Inflammatory macrophage treated with lipopolysaccharide for 1 hour (primary cell): ENCODE measurements around the gene CHRD.
"Not testable (repeated sequence)": the region's sequence is repeated elsewhere in the genome, so short reads cannot be mapped to it uniquely, and the experiment has no call there.

ENCODE experiments used
- DNase-seq, 2 donors: peaks; one replicate each; pipeline ENCODE4 v3.0.0-alpha.2; 2020 to 2022

Gene CHRD

GRCh38 chr3:184428561-184429175 is 48.8 kb downstream of the CHRD start:
- DNase-seq: no peak

DNA sequence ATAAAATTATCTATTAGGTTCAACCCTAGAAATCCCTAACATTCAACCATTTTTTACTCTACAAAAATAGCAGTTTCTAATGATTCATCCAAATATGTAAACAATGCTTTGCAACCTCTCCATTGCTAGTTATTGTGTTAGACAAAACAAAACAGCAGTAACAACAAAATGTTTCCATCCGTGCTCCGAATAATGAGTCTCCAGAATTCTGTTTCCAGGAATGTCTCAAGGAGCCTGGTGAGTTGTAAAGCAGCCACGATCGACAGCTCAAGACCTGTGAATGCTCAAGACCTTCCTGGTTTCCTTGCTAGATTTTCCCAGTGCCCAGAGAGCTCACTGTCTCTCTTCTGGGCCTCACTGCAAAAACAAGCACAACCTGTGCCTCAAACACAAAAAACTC is 49.9 kb downstream of the CHRD start:
- no peak for DNase-seq

DNA sequence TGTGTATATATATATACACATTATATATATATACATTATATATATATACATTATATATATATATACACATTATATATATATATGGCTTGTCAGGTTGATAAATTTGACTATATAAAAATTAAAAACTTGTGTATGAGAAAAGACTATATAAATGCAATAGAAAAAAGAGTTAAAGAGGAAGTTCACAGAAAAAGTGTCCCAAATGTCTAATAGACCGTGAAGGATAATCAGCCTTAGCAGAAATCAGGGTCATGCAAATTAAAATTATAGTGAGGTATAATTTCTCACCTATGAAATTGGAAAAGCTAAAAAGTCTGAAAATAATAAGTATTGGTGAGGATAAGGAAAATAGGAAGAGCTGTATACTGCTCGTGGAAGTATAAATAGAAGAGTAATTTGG is 51.1 kb downstream of the CHRD start:
- DNase-seq: no peak

DNA sequence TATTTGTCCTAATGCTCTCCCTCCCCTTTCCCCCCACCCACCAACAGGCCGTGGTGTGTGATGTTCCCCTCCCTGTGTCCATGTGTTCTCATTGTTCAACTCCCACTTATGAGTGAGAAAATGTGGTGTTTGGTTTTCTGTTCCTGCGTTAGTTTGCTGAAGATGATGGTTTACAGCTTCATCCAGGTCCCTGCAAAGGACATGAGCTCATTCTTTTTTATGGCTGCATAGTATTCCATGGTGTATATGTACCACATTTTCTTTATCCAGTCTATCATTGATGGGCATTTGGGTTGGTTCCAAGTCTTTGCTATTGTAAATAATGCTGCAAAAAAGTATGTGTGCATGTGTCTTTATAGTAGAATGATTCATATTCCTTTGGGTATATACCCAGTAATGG is 53.3 kb downstream of the CHRD start:
- DNase-seq: not testable (repeated sequence)

DNA sequence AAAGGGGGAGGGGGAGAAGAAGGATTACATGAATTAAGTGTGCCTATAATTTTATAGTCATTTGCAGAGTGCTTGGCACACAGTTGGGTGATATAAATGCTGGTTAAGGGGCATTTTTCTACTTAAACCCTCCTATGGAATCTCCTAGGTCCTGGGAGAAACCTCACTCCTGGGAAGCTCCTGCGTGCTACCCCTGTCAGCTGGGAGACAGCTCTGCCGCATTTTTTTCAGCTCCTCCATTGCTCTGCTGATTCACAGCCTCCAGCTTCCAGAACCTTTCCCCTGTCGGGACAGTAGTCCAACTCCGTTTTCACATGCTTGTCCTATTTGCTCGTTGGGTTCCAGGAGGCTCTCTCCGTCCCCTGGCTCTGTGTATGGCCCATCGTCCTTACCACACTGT is 59.2 kb downstream of the CHRD start:
- no peak for DNase-seq
